ENCODE results near the gene ATPAF1. TPM values are rescaled to one million over a fixed set of nuclear protein-coding genes. Genes with fewer than 3 reads are reported as not detected.

Gene ATPAF1
- total and polyA plus RNA-seq, 9 of the 15 experiments (the other 6 are each of a cell fraction or from before 2014, with no cell fraction given), result 6.3 to 56.2 (median 27.4) TPM

GRCh38 chr1:46603858-46604549 lies 64.2 kb downstream of the ATPAF1 start, which contains the start of gene MKNK1 (continued):
- TF ChIP-seq ZNF217 (CRISPR knock-in tag; IDR thresholded peaks at IDR 0.05) (no peak), ZBTB7A (IDR thresholded peaks at IDR 0.05; ENCODE audit: borderline replicate concordance, control insufficient read depth, low read depth, low read length) (peak; percentile 76; the same call in 1 of the 2 replicates), DIDO1 (tag; IDR thresholded peaks at IDR 0.05; ENCODE audit: low read depth) (0 out of 2 replicates have a peak, but pooled peaks have one; percentile 43), ZKSCAN1 (IDR thresholded peaks at IDR 0.05; ENCODE audit: low read depth, low read length) (peak; percentile 33; the same call in 1 of the 2 replicates), XRCC4 (IDR thresholded peaks at IDR 0.05; ENCODE audit: extremely low read depth, insufficient read depth, insufficient read length) (no peak), THRAP3 (IDR thresholded peaks at IDR 0.05; ENCODE audit: borderline replicate concordance) (no peak), SETDB1 (IDR thresholded peaks at IDR 0.05; ENCODE audit: low read length) (no peak), ARID4B (CRISPR knock-in tag; IDR thresholded peaks at IDR 0.05) (peak; percentile 50; the same call in 1 of the 2 replicates), CGGBP1 (CRISPR knock-in tag; IDR thresholded peaks at IDR 0.05) (peak; percentile 49; the same call in 1 of the 2 replicates), ZNF609 (CRISPR knock-in tag; IDR thresholded peaks at IDR 0.05; ENCODE audit: borderline replicate concordance) (no peak), TAF15 (IDR thresholded peaks at IDR 0.05; ENCODE audit: low read depth, low read length) (no peak), NFIX (CRISPR knock-in tag; IDR thresholded peaks at IDR 0.05; ENCODE audit: low read depth) (no peak), MLLT1 (IDR thresholded peaks at IDR 0.05) (no peak)

Measured in K562 (cell line).